A673 (cell line): Measurements from ENCODE around the gene SNAP91.
"Not testable (repeated sequence)": the region's sequence is repeated elsewhere in the genome, so short reads cannot be mapped to it uniquely, and the experiment has no call there.

Source experiments
- CTCF ChIP-seq: fragments of 300-800, 200-600 bp; sonication (generic); conservative IDR thresholded peaks from 2 replicates; pipeline ENCODE4 v1.5.1; 2017; ENCODE audit warnings: low read depth, mild to moderate bottlenecking, antibody characterized with exemption, low read length, moderate library complexity, mixed read lengths
- EZH2 ChIP-seq: fragments of 200-600 bp; sonication (generic); IDR thresholded peaks from 2 replicates; pipeline ENCODE4 v1.6.1; 2017; ENCODE audit warnings: borderline replicate concordance, low read depth, mild to moderate bottlenecking, mixed read lengths, antibody characterized with exemption, low read length; ENCODE audit not compliant: poor library complexity, severe bottlenecking

GRCh38 chr6:83629908-83630307, 79.0 kb downstream of the SNAP91 start:
- TF ChIP-seq EZH2, CTCF: not testable (repeated sequence)
